HG02623 (cell line): ENCODE measurements around the gene ERP27.

ENCODE experiments used
- ATAC-seq: cut with Tn5 transposase; IDR thresholded peaks from one replicate; pipeline ENCODE4 v1.9.1; 2021; ENCODE audit warnings: moderate library complexity; ENCODE audit not compliant: unreplicated experiment

The ERP27 gene

DNA sequence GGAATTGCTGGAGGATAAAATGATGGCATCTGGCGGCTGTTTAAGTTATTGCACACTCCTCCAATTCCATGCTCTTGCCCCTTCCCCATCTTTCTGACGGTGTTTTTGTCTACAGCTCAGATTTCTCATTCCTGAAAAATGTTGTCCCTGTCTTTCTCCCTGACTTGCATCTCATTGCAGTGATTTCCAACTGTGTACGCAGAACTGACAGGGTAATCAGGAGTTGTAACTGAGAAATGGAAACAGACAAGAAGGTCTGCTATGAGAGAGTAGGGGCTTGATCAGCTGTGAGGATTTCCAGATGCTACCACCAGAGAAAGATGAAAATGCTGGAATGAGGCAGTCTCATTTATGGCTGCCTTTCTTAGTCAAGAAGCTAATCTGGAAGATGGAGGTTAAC, 1.3 kb downstream of the ERP27 start:
- ATAC-seq = no peak

DNA sequence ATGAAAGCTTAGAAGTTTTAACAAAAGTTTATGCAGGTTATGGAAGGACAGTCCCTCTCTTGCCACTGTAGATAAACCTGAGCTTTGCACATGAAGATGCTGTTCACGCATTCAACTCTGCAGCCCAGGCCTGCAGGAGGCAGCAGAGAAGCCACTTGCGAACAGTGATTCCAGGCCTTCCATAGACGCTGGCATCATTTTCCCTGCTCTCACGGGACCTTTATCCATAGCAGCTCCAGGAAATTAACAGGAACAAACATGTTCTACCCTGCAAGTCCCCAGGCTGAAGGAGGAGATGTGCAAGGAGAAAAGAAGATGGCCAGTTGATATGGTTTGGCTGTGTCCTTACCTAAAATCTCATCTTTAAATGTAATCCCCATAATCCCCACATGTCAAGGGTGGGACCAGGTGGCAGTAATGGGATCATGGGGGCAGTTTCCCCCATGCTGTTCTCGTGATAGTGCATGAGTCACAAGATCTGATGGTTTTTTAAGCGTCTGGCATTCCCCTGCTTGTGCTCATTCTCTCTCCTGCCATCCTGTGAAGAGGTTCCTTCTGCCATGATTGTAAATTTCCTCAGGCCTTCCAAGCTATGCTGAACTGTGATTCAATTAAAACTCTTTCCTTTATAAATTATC, 2.0 kb downstream of the ERP27 start:
- ATAC-seq = no peak

DNA sequence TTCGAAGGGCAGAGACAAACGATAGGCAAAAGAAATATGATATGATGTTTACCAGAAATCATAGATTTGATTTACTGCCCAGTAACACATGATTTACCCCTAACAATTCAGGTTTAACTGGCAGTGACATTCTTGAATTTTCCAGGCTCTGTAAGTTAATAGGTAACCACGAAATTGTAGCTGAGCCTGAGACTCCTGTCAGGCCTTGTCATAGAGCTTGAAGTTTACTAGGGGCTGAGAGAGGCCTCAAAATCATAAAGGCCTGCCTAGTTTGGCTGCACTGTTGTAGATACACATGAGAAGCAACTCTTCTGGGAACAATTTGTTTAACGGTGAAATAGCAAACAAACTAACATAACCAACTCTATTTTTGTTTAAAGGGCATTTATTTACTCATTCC, 3.3 kb downstream of the ERP27 start:
- no peak for ATAC-seq

DNA sequence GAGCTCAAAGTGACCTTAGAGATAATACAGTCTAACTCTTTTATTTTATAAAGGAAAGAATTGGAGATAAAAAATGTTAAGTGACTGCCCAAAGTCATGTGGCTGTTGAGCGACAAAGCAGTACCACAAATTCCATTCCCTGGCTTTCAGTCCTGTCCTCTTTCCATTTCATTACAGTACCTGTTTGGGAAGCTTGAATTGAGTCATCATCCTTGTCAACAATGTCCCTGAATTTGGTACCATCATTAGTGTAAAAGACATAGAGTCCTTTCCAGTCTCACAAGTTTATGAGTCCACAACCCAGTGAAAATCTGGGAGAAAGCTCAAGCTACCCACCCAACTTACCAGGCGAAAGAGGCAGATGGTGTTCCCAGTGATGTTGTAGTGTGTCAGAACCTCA, 3.8 kb downstream of the ERP27 start:
- ATAC-seq = no peak

DNA sequence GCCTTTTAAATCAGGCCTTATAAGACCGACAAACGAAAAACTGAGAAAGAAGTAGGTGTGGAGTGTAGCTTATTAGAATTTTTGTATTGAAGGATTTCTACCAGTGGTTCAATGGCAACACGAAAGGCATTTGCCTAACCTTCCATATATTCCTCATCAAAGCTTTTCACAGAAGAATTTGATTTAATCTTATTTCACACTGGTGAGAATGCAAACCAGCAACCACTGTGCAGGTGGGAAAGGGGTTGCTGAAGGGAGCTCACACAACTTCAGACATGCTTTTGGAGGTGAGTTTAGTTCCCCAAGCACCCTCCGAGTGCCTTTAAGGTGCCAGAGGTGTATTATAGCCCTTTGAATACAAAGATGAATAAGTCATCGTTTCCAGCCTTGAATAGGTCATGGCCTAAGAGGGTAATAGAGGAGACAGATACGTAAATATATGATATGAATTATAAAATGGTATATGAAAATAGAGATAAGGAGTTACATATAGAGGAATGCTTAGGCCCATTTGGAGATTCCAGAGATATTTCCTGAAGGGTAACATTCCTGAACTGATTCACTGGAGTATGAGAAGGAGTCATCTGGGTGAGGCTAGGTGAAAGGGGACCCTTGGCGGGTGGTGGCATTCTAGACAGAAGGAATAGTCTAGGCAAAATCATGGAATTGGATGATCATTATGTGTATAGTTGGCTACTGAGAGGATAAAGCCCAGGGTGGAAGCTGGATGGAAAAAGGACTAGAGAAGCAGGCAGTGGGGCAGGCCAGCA, 6.4 kb downstream of the ERP27 start:
- ATAC-seq = no peak

DNA sequence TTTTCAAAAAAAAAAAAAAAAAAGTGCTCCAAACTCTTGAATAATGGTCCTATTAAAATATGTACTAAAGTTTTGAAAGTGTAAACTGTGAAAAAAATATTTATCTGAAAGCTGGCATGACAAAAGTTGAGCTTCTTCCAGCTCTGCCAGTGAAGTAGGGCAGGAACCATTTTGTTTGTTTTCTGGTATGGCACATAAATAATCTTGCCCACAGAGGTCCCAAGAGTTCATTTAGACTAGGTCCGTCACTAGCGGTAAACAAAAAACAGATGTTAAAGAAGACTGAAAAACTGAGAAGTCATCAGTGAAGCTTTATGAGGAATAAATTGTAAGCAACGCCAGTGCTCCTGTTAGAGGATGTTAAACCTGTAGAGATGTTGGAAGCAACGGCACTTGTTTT, 7.0 kb downstream of the ERP27 start:
- no peak for ATAC-seq

DNA sequence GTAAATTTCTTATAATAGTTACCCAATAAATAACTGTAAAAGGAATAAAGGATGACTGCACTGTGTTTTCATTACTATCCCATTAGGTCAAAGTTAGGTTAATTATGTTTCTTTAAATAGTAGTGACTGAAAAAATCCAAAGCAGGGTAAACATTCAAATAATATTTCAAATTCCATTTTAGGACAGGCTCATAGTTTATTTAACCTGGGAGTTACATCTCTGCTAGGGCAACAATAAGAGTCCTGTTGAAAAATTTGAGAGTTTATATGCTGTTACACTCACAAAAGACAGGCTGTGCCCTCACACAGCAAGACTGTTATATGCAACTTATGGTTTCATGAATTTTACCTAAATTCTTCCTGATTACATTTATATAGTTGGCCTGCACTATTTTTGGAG, 8.0 kb downstream of the ERP27 start:
- no peak for ATAC-seq

DNA sequence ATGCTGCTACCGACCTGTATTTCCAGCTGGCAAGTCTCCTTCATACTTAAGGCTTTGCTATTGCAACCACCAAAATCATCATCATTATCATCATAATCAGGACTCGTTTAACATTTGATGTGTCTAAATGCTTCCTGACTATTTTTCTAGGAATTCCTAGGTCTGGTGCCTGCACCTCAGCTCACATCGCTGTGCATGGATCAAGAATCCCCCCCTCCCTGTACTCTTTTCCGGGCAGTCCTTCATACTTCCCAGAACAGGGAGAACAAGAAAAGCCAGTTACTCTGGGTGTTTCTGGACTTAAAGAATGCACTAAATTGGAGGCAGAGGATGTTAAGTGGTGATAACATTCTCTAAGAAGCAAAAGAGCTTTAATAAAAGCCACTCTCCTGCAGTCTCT, 9.4 kb downstream of the ERP27 start:
- no peak for ATAC-seq

DNA sequence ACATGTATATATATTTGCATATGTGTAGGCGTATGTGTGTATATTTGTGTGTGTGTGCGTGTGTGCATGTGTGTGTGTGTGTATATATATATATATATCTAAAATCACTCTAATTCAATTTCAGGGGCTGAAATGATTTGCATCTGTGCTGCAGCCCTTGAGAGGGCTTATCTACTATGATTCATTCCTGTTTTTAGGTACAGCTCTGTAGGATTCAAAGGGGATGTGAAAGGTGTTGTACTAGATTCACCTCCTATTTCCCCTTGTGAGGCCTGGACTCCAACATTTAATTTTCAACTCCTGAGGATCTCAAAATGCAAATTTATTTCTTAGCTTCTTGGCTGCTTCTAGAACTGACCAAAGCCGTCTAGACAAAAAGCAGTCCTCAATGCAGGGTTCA, 11.1 kb downstream of the ERP27 start:
- ATAC-seq = no peak

DNA sequence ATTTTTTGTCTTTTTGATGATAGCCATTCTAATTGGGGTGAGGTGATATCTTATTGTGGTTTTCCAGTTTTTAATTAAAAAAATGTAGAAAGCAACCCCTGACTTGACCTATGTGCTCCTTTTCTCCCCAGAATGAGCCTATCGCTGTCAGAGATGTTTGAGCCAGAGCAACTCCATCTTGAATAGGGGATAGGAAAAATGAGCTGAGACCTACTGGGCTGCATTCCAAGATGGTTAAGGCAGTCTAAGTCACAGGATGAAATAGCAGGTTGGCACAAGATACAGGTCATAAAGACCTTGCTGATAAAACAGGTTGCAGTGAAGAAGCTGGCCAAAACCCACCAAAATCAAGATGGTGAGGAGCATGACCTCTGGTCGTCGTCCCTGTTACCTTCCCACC, 13.8 kb downstream of the ERP27 start:
- ATAC-seq = no peak

DNA sequence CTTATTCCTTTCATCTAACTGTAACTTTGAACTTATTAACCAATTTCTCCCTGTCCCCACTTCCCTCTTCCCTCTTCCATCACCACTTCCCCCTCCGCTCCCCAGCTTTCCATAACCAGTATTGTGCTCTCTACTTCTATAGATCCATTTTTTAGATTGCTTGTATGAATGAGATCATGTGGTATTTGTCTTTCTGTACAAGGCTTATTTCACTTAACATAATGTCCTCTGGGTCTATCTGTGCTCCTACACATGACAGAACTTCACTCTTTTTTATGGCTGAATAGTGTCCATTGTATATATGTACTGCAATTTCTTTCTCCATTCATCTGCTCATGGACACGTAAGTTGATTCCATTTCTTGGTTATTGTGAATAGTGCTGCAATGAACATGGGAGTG, 14.4 kb downstream of the ERP27 start:
- ATAC-seq = no peak

DNA sequence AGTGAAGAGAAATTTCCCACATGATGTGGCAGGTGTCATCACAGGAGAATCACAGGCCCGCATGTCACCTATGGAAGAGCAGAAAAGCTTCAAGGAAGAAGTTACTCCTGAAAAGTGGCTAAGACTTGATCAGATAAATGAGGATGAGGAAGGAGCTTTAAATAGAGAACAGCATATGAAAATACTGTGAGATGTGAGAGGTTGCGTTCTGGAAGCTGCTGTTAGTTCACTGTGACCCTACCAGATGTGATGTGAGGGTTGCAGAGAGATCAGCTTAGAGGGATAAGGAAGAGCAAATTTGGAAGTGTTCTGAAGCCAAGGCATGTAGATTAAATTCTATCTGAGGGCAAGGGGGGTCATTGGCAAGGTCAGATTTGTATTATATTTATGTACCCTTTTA, 17.1 kb downstream of the ERP27 start:
- ATAC-seq = peak; percentile 52

DNA sequence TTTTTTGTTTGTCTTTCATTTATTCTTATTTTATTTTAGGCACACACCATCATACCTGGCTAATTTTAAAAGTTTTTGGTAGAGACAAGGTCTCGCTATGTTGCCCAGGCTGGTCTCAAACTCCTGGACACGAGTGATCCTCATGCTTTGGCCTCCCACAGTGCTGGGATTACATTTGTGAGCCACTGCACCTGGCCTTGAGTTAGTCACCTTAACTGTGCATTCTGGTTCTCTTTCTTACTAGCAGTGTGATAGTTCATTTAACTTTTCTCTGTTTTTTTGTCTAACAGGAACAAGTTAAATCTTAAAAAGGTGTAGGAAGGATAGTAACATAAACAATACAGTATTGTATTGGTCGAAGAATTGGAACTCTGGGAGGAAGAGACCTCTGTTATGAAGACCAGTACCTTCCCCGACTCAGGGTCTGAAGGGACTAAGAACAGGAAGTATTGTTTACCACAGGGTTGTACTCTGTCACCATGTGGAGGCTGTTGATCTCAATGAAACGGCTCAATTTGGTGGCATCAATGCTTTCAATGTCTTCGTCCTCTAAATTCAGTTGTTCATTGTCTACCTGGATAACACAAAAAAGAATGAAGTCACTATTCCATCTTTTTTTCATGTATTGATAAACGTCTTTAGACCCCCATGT, 17.7 kb downstream of the ERP27 start:
- peak; percentile 72 for ATAC-seq

DNA sequence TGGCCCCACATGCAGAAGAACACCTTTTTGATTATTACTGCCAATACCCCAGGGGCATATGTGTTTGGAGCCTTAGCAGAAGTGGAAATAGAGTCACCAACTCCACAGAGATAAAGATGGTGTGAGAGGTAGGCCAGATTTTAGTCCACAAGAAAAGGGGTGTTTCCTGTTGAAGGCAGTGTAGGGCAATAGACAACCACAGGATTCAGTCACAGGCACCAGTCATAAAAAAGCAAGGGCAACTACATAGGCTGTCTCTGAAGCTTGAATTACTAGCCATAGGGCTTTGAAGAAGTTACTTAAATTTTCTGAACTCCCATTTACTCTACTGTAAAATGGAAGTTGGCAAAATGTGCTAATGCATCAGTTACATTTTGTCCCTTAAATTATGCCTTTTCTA, 18.9 kb downstream of the ERP27 start:
- ATAC-seq = no peak

DNA sequence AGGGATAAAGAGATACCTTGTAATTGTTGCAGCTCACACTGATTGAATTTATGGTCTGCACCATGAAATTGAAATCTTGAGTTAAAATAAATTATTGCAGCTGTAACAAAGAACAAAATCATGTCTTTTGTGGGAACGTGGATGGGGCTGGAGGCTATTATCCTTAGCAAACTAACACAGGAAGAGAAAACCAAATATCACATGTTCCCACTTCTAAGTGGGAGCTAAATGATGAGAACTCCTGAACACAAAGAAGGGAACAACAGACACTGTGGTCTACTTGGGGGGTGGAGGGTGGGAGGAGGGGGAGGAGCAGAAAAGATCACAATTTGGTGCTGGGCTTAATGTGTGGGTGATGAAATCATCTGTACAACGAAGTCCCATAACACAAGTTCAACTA, 22.6 kb downstream of the ERP27 start:
- ATAC-seq = no peak

DNA sequence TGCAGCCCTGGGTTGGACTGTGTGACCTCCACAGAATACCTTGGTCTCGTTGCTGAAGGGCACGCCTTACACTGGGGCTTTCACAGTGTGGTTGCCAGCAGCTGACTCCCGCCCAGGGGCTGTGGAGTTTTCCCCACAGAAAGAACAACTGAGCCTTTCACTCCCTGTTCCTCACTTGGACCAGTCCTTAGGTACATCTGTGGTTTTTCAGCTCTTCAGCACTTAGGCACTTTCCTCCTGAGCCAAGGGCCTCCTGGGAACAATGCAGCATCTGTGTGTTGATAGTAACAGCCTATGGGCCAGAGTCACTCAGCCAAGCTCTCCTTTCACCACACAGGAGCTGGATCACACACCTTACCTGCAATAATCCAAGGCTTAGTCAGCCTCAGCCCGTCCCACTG, 25.0 kb downstream of the ERP27 start:
- ATAC-seq = no peak

DNA sequence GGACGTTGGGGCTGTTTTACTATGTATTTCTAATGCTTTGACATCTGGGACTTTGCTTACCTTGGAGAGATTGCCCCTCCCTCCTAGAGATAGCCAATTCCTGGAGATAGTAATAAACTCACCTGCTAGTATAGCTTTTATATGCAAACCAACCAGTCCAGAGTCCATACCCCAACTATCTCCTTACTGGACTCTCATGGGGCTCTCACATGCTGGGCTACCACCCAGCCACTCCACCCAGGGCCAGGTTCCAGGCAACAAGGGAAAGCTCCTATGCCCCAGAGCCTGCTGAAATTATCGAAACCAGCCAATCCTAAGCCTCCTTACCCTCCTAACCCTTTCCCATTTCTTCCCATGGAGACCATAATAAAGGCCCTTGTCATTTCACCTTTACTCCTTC, 27.2 kb downstream of the ERP27 start:
- no peak for ATAC-seq

DNA sequence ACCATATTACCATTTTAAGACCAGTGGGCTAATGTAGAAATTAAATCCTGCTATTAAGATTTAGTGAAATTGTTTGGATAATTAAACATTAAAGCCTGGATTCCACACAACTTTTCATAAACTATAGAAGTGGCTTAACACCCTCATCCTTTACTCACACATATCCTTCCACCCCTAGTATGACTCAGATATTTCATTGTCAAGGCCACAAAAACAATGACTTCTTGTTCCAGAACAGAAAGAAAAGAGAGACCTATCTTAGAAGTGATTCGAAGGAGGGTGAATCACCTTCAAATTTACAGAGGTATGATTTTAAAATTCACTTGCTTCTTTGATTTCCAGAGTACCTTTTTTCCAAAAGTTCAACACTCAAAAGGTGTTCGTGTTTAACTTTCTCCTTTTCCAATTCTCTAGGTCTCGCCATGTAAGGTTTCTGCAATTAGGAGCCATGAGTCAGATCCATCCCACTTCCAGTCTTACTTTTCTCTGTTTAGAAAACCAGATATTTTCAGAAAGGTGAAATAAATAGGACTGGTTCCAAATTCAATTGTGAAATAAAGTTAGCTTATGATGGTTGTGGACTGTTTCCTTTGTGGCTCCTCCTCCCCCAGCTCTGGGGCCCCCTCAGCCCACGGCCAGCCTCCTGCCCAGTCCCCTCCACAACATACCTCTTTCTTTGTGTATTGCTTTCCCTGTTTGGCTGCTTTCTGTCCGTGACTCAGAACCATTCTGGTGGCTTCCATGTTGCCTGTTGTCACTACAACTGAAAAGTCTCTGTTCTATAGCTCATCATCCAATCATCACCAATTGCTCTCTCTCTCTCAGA, 28.0 kb downstream of the ERP27 start:
- no peak for ATAC-seq

DNA sequence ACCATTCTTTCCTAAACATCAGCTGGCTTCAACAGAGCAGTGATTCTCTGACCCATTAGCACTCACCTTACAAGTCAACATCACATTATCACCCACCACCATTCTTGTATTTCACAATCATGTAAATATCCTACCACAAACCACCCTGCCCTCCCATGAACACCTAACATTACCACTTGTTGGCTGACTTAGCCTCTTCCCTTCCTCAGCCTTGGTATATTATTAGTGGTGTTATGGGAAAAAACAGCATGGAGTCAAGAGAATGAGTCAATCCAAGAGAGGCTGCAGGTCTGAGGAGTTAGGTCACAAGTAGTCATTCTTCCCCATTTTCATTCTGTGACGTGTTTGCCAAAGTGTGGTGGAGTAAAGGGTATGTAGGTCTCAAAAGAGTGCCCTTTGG, 30.4 kb downstream of the ERP27 start:
- no peak for ATAC-seq

DNA sequence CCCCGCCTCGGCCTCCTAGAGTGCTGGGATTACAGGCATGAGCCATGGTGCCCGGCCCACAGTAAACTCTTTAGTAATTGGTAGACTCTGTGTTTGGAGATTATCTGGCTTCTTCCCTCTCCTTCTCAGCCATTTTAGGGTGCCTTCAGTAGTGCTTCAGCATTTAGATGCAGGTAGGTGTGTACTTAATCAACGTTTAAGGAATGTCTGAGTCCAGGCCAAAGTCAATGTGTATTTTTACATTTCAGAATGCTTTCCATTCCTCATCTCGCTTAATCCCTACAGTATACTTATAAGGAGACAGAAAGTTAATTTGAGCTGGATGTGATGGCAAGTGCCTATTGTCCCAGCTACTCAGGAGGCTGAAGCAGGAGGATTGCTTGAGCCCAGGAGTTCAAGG, 32.2 kb downstream of the ERP27 start:
- ATAC-seq = no peak

DNA sequence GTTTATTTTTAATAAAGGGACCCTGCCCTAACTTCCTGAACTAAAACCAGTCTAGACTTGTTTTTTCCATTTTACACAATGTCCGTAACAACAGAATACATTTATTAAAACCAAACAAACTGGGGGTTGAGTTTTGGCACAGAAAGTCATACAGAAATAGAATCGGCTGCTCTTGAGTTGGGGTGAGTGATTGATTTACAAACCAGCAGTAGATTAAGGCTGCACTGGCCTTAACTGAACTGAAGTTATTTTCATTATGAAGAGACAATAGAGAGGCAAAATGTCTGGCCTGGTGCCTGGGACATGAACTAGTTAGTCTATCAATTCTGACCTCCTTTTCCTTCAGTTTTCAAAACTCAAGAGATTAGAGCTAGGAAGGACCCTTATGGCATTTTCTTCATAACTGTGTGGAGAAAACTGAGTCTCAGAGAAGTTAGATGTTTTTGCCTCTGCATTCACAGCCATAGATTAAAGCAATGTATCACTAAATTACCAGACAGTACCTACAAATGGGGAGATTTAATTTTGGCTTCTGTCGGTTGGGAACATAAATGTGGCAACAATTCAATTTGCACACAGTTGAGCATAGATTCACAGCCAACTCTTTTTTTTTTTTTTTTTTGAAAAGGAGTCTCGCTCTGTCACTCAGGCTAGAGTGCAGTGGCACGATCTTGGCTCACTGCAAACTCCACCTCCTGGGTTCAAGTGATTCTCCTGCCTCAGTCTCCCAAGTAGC, 32.9 kb downstream of the ERP27 start:
- ATAC-seq = no peak
